Right renal cortex interstitium (tissue), 3 donors: ENCODE measurements around the gene SFXN5. TPM values are rescaled to one million over a fixed set of nuclear protein-coding genes. Genes with fewer than 3 reads are reported as not detected.

Source experiments
- DNase-seq, 3 donors: peaks; one replicate each; pipeline ENCODE4 v3.0.0-alpha.2; 2013; ENCODE audit warnings: low read depth in 3 of 3, low spot score in 2 of 3
- polyA plus RNA-seq, 3 donors: library from polyadenylated mRNA; unstranded; fragments of 120-200 nt; gene quantifications; one replicate each; pipeline ENCODE4 v1.2.1, GENCODE V29; 2013; ENCODE audit not compliant: insufficient read length in 3 of 3

Gene SFXN5
- polyA plus RNA-seq, 3 donors = 23.2 to 25.7 (median 23.9) TPM

DNA sequence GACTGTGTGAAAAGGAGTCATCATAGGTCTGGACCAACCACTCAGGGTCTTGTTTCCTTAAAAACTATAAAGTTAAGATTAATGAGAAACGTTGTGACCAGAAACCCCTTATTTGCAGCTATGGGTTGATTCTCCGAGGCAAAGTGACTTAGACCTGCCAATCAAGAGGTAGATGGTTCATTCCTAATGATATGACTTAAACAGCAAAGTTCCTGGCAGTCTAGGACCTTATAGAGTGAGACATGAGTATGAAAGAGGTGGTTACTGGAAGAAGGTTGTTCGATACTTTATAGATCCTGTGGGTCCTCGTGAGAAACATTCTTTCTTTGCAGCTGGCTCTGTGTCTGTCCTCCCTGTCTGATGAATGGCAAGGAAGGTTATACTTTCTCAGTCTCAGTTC, 8.0 kb downstream of the SFXN5 start:
- DNase-seq = no peak

DNA sequence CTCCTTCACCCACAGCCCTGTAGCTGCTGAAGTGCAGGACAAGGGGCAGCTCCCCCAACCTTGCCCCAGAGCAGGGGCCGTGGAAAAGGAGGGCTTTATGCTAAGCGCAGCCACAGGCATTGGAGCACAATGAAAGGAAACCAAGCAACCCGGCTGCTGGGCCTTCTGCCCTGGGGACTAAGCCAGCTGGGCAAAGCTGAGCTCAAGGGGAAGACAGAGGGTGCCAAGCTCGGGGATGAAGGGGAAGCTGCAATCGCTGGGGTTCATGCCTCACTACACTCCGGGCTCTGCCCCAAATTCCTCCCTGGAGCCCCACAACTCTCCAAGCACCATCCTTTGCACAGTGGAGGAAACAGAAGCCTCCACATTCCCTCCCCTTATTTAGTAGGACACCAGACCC, 12.4 kb downstream of the SFXN5 start:
- DNase-seq = no peak

DNA sequence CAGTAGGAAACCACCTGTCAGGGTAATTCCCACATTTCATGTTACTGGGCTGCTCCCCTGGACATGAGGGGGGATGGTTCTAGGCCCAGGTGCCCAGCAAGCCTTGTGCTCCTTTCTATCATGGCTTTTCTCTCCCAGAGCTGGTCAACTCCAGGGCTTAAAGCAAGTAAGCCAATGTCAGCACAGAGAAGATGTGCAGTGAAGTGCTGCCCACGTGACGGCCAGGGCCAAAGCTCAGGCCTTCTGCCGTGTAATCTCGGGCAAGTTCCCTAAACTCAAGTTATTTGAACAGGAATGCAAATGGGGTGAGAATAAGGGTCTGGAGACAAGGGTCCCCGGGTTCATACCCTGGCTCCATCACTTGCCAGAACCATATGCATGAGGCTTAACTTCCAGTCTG, 16.5 kb downstream of the SFXN5 start:
- no peak for DNase-seq

DNA sequence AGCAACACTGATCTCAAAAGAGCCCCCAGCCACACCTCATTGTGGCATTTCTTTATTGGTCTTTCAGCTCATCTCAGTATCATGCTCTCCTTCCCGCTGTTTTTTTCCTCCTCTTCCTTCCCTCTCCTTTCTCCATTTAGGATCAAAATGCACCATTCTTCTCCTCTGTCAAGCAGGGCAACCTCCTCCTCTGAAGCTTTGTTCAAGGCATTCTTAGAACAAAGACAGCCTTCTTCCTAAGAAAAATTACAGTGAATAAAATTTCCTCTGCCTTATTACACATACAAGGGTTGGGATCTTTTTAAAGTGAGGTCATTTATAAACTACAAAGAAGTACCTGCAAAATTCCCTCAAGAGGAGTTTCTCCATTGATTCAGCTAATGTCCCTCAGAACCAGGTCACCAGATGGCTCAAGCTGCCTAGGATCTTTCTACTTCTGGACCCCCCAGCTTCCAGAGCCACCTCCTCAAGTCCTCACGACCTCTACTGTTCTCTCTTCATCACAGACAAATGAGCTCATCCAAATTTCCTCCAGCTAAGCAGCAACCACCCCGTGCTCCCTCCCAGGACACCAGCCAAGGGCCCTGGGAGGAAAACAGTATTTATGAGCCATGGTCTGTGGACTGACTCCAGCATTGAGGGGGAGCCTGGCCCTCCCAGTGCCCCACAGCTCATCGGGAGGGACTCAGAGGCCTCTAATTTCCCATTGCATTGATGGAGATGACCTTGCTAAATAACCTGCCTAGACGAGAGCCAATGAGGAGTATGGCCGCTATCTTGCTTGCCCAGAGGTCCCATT, 18.0 kb downstream of the SFXN5 start:
- no peak for DNase-seq

GRCh38 chr2:73050121-73050545, 21.4 kb downstream of the SFXN5 start:
- DNase-seq = no peak

- DNase-seq = no peak
These were observed 27.3 kb downstream of the SFXN5 start for GRCh38 chr2:73043929-73044832.

GRCh38 chr2:73043276-73043675, 28.2 kb downstream of the SFXN5 start:
- no peak for DNase-seq

GRCh38 chr2:73037947-73038585, 33.4 kb downstream of the SFXN5 start:
- no peak for DNase-seq

GRCh38 chr2:73036766-73037165, 34.7 kb downstream of the SFXN5 start:
- no peak for DNase-seq

GRCh38 chr2:73035899-73036711, 35.4 kb downstream of the SFXN5 start:
- no peak for DNase-seq

DNA sequence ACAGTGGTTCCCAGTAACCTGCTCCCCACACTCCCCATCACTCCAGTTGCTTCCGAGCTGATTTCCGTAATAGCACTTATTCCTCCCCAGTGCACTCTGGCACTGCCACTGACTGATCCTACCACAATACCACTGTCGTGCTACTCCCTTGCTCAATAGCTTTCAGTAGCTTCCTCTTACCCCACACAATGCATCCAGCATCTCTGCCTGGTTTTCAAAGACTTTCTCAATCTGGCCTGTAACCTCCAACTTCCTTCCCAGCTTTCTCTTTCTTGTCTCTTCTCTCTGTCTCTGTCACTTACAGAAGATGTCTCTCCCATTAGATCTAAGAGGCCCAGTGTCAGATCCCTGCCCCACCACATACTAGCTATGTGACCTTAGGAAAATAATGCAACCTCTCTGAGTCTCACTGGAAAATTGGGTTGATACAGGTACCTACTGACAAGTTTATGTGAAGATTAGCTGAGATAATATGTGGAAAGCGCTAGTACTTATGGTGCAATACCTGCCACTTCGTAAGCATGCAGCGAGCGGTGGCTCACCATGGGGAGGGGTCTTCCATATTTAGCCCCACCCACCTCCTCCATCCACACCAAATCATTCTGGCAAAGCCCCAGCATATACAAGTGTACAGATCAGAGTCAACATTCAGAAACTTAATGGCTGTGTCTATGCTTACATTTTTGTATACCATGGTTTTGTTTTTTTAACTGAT, 36.7 kb downstream of the SFXN5 start:
- DNase-seq = no peak

- DNase-seq = no peak
These were observed 37.6 kb downstream of the SFXN5 start for GRCh38 chr2:73033766-73034381.

GRCh38 chr2:73033142-73033765, 38.3 kb downstream of the SFXN5 start:
- no peak for DNase-seq

- DNase-seq = no peak
These were observed 38.8 kb downstream of the SFXN5 start for GRCh38 chr2:73032702-73033097.

DNA sequence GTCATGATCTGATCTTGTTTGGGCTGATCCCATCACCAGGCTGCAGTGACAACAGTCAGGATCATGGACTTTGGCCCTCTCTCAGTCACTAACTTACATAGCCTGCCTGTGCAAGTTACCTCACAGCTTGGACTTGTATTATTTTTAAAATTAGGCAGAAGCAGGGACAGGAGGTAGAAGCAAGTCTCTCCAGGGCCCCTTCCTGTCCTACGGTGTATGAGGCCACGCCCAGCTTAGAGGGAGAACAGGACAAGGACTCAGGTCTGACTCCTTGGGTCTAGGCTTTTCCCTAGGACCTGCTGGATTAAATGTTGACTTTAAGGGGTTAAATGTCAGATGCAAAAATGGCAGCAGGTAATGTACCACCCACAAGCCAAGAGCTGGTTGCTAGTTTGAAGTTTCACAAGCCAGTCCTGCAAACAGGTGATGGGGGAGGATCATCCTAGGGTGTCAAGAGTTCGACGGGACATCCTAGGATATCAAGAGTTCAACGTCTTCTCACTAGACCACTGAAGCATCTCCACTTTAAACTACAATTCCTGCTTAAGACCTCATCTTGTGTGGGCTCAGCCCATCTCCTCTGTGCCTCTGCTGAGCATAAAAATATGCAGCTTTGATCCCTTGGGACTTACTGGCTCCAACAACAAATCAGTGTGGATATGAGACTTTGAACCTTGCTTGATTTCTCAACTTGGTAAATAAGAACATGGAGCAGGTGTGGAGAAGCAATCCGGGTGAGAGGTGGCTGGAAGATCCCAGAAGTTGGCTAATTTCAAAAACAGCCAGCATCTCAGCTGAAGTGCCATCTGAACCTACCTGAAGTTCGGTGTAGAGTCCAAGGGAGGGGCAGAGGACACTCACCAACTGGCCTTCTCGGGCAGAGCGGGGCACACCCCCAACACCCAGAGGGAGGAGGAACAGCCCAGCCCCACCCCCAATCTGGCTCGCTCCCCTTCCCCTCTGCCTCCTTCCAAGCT, 39.5 kb downstream of the SFXN5 start:
- DNase-seq = no peak

DNA sequence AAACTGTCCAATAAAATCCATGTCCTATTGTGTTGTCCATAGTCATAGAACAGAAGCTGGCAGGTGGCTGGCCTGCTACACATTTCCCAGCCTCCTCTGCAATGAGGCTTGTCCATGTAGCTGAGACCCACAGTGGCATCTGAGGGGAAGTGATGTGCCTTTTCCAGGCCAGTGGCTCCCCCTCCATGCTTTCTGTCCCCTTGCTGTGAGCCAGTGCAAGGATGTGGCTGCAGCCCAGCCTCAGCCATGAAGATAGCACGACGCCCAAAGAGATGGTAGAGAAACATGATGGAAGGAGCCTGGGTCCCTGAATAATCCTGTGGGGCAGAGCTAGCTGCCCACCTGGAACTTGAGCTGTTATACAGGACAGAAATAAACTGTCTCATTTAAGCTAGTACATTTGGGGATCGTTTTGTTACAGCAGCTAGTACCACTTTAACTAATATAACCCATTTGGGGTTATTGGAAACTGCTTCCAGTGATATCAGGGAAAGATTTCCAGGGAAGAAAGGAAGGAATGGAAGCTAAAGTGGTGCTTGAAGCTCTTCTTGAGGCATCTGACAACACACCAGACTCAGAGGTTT, 40.3 kb downstream of the SFXN5 start:
- DNase-seq = no peak

DNA sequence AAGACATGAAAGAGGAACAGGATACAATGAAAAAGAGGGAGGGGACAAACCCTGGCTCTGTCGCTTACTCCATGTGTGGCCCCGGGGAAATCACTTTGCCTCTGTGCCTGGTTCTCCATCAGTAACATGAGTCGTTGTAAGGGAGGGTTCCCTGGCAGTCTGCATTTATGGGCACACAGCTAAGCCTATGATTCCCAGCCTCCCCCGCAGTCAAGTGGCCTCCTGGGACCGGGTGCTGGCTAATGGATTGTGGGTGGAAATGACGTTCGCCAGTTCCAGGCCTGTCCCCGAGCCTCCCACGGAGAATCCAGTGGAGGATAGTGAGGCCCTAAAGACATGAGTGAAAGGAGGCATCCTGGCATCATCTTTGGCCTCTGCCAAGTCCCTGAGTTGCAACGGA, 42.7 kb downstream of the SFXN5 start:
- DNase-seq = no peak
